OCI-LY3 (cell line): ENCODE measurements around the gene GTF2H1.

ENCODE experiments used
- H2AFZ ChIP-seq: fragments of 200-600, 300-600 bp; shearing (Covaris generic); 2 replicates; pipeline ENCODE4 v1.6.0; 2014; ENCODE audit warnings: antibody characterized with exemption, low read depth, low read length
- H3K27ac ChIP-seq: fragments of 200-600, 300-600 bp; sonication (generic); 2 replicates; pipeline ENCODE4 v1.5.1; 2014; ENCODE audit warnings: mild to moderate bottlenecking, low read length, moderate library complexity, mixed read lengths
- H3K27me3 ChIP-seq: fragments of 200-600, 300-600 bp; sonication (generic); 2 replicates; pipeline ENCODE4 v1.6.1; 2014; ENCODE audit warnings: low read depth, low read length, mixed read lengths
- H3K36me3 ChIP-seq: fragments of 200-600, 300-600 bp; sonication (generic); replicated peaks from 2 replicates; pipeline ENCODE3; 2014; ENCODE audit warnings: low read depth, low read length, mixed read lengths
- H3K4me1 ChIP-seq: fragments of 300-600, 200-600 bp; sonication (generic); 2 replicates; pipeline ENCODE4 v1.6.1; 2014; ENCODE audit warnings: low read length, mixed read lengths
- H3K4me2 ChIP-seq: fragments of 200-600, 300-600 bp; sonication (generic); 2 replicates; pipeline ENCODE4 v1.6.1; 2014; ENCODE audit warnings: low read length, mixed read lengths
- H3K4me3 ChIP-seq: fragments of 300-600, 200-600 bp; sonication (generic); 2 replicates; pipeline ENCODE4 v1.5.1; 2014; ENCODE audit warnings: antibody characterized with exemption, mild to moderate bottlenecking, low read length, moderate library complexity
- H3K79me2 ChIP-seq: fragments of 300-600, 200-600 bp; shearing (Covaris generic); 2 replicates; pipeline ENCODE4 v1.6.1; 2014; ENCODE audit warnings: mild to moderate bottlenecking, low read length, mixed read lengths
- H3K9ac ChIP-seq: fragments of 300-600, 200-600 bp; shearing (Covaris generic); 2 replicates; pipeline ENCODE4 v1.6.0; 2014; ENCODE audit warnings: mild to moderate bottlenecking, low read length, moderate library complexity
- H3K9me3 ChIP-seq: fragments of 200-600, 300-600 bp; shearing (Covaris generic); 2 replicates; pipeline ENCODE4 v1.6.1; 2014; ENCODE audit warnings: low read length, mixed read lengths; ENCODE audit not compliant: insufficient read depth
- H4K20me1 ChIP-seq: fragments of 200-600, 300-600 bp; sonication (generic); 2 replicates; pipeline ENCODE4 v1.6.1; 2016; ENCODE audit warnings: low read length, mixed read lengths; ENCODE audit not compliant: insufficient read depth
- CTCF ChIP-seq: fragments of 200-600, 300-600 bp; sonication (generic); IDR thresholded peaks from 2 replicates; pipeline ENCODE4 v1.5.1; 2014; ENCODE audit warnings: antibody characterized with exemption, low read length, low read depth
- EZH2phosphoT487 ChIP-seq: fragments of 200-600 bp; shearing (Covaris generic); IDR thresholded peaks from 2 replicates; pipeline ENCODE4 v1.6.1; 2018; ENCODE audit warnings: antibody characterized with exemption, mixed run types, low read depth

GTF2H1 gene

GRCh38 chr11:18390088-18390487 is 67.7 kb downstream of the GTF2H1 start:
- H3K9me3 ChIP-seq: no peaks in the 10 kb centered on the region
- TF ChIP-seq EZH2phosphoT487 (no peak), CTCF (no peak)
- no peak overlapping the region for H2AFZ ChIP-seq
- peaks cover 7% of the 10 kb centered on the region for H3K4me1 ChIP-seq
- H4K20me1 ChIP-seq: no peaks in the 10 kb centered on the region
- no peak overlapping the region for H3K9ac ChIP-seq
- no peak overlapping the region for H3K4me2 ChIP-seq
- peaks cover 16% of the 10 kb centered on the region for H3K79me2 ChIP-seq
- H3K27ac ChIP-seq: no peak overlapping the region
- H3K4me3 ChIP-seq: no peak overlapping the region
- peaks cover 5% of the 10 kb centered on the region for H3K36me3 ChIP-seq
- H3K27me3 ChIP-seq: no peaks in the 10 kb centered on the region

- Histone ChIP-seq H3K79me2 (peaks cover 42% of the 10 kb centered on the region), H3K4me3 (no peak overlapping the region), H3K4me2 (no peak overlapping the region), H3K9me3 (no peaks in the 10 kb centered on the region), H2AFZ (no peak overlapping the region), H3K36me3 (peaks cover 29% of the 10 kb centered on the region), H4K20me1 (peaks cover 25% of the 10 kb centered on the region), H3K4me1 (peaks cover 14% of the 10 kb centered on the region), H3K27me3 (no peaks in the 10 kb centered on the region), H3K9ac (no peak overlapping the region), H3K27ac (no peak overlapping the region)
- no peak for TF ChIP-seq EZH2phosphoT487
- TF ChIP-seq CTCF: no peak
These were observed 70.3 kb downstream of the GTF2H1 start for GRCh38 chr11:18392434-18393321.

GRCh38 chr11:18393581-18394274 is 71.4 kb downstream of the GTF2H1 start:
- peaks cover 14% of the 10 kb centered on the region for H3K4me1 ChIP-seq
- H3K27me3 ChIP-seq: no peaks in the 10 kb centered on the region
- H3K4me2 ChIP-seq: peak overlapping the region; percentile 92
- TF ChIP-seq CTCF (no peak), EZH2phosphoT487 (no peak)
- H3K9ac ChIP-seq: peak overlapping the region; percentile 99
- no peaks in the 10 kb centered on the region for H3K9me3 ChIP-seq
- H2AFZ ChIP-seq: peak overlapping the region; percentile 32; the same call in 1 of the 2 replicates
- H3K79me2 ChIP-seq: peaks cover 49% of the 10 kb centered on the region
- peaks cover 35% of the 10 kb centered on the region for H3K36me3 ChIP-seq
- peaks cover 35% of the 10 kb centered on the region for H4K20me1 ChIP-seq
- peak overlapping the region; percentile 46 for H3K27ac ChIP-seq
- H3K4me3 ChIP-seq: peak overlapping the region; percentile 93
